Measurements from ENCODE around the gene IQSEC3. TPM values are rescaled to one million over a fixed set of nuclear protein-coding genes. Genes with fewer than 3 reads are reported as not detected.
"Not testable (repeated sequence)": the region's sequence is repeated elsewhere in the genome, so short reads cannot be mapped to it uniquely, and the experiment has no call there.

Gene IQSEC3
- total RNA-seq, 1 donor from 2014 or later = not detected

GRCh38 chr12:49149-49548, 17.4 kb upstream of the IQSEC3 start:
- intact Hi-C loops (cut with micrococcal nuclease); POLR2A ChIA-PET; ATAC-seq (ENCODE audit: low read depth); H3K4me1 Mint-ChIP-seq; CTCF ChIA-PET; H3K4me3 Mint-ChIP-seq; H3K36me3 Mint-ChIP-seq (ENCODE audit: low read depth); H3K9me3 Mint-ChIP-seq; H3K27ac Mint-ChIP-seq; DNase-seq: not testable (repeated sequence)
- peaks cover 57% of the 10 kb centered on the region for H3K27me3 Mint-ChIP-seq

GRCh38 chr12:51087-51486, 15.5 kb upstream of the IQSEC3 start:
- H3K4me1 Mint-ChIP-seq; POLR2A ChIA-PET; H3K36me3 Mint-ChIP-seq (ENCODE audit: low read depth); DNase-seq; CTCF ChIA-PET; H3K27ac Mint-ChIP-seq; ATAC-seq (ENCODE audit: low read depth); H3K9me3 Mint-ChIP-seq; intact Hi-C loops (cut with micrococcal nuclease); H3K4me3 Mint-ChIP-seq: not testable (repeated sequence)
- H3K27me3 Mint-ChIP-seq = peaks cover 66% of the 10 kb centered on the region

- DNase-seq; H3K36me3 Mint-ChIP-seq (ENCODE audit: low read depth); H3K27ac Mint-ChIP-seq; H3K4me1 Mint-ChIP-seq; intact Hi-C loops (cut with micrococcal nuclease); H3K9me3 Mint-ChIP-seq; ATAC-seq (ENCODE audit: low read depth); POLR2A ChIA-PET; CTCF ChIA-PET; H3K4me3 Mint-ChIP-seq: not testable (repeated sequence)
- peaks cover 66% of the 10 kb centered on the region for H3K27me3 Mint-ChIP-seq
Observed at GRCh38 chr12:51962-52361, 14.6 kb upstream of the IQSEC3 start.

GRCh38 chr12:52902-53734, 13.4 kb upstream of the IQSEC3 start:
- POLR2A ChIA-PET; intact Hi-C loops (cut with micrococcal nuclease); H3K9me3 Mint-ChIP-seq; H3K27ac Mint-ChIP-seq; H3K4me3 Mint-ChIP-seq; CTCF ChIA-PET; ATAC-seq (ENCODE audit: low read depth); H3K36me3 Mint-ChIP-seq (ENCODE audit: low read depth); H3K4me1 Mint-ChIP-seq; DNase-seq: not testable (repeated sequence)
- H3K27me3 Mint-ChIP-seq = peaks cover 72% of the 10 kb centered on the region

- no peak for ATAC-seq (ENCODE audit: low read depth)
- intact Hi-C loops (cut with micrococcal nuclease) = no loop called here
- H3K4me1 Mint-ChIP-seq = no peaks in the 10 kb centered on the region
- H3K9me3 Mint-ChIP-seq = peaks cover 14% of the 10 kb centered on the region
- no peak for TF ChIP-seq CTCF (IDR thresholded peaks at IDR 0.05)
- peaks cover 76% of the 10 kb centered on the region for H3K27me3 Mint-ChIP-seq
- no peak overlapping the region for H3K27ac Mint-ChIP-seq
- ChIA-PET CTCF (no interaction called here), POLR2A (no interaction called here)
- DNase-seq = no peak
- H3K36me3 Mint-ChIP-seq (ENCODE audit: low read depth) = no peaks in the 10 kb centered on the region
- no peak overlapping the region for H3K4me3 Mint-ChIP-seq
Observed at GRCh38 chr12:53735-54730, 12.5 kb upstream of the IQSEC3 start.

GRCh38 chr12:54750-55535, 11.6 kb upstream of the IQSEC3 start:
- H3K9me3 Mint-ChIP-seq = peaks cover 18% of the 10 kb centered on the region
- H3K27ac Mint-ChIP-seq = no peak overlapping the region
- ChIA-PET POLR2A (no interaction called here), CTCF (no interaction called here)
- DNase-seq (no peak), ATAC-seq (ENCODE audit: low read depth) (no peak)
- no peak overlapping the region for H3K4me3 Mint-ChIP-seq
- H3K27me3 Mint-ChIP-seq = peaks cover 78% of the 10 kb centered on the region
- no peaks in the 10 kb centered on the region for H3K4me1 Mint-ChIP-seq
- intact Hi-C loops (cut with micrococcal nuclease) = no loop called here
- TF ChIP-seq CTCF (IDR thresholded peaks at IDR 0.05) = no peak
- H3K36me3 Mint-ChIP-seq (ENCODE audit: low read depth) = no peaks in the 10 kb centered on the region

Measured in activated B cell treated with CpG ODN at 0.5 μM for 24 hours (primary cell).